ENCODE data around the gene NSG1. TPM values are rescaled to one million over a fixed set of nuclear protein-coding genes. Genes with fewer than 3 reads are reported as not detected.

NSG1 gene
- total and polyA plus RNA-seq, 2 of the 13 experiments (the other 11 are each of a cell fraction or from before 2014, with no cell fraction given), result not detected

GRCh38 chr4:4377191-4377590 lies 9.7 kb upstream of the NSG1 start:
- 59% methylated on average over 12 of the region's 12 CpGs for WGBS (ENCODE audit: low lambda C conversion rate)
- Histone ChIP-seq H3K4me1 (ENCODE audit: insufficient read depth, low read length) (no peaks in the 10 kb centered on the region), H3K9me3 (ENCODE audit: low read length) (no peaks in the 10 kb centered on the region), H3K4me2 (ENCODE audit: low read depth, low read length) (no peak overlapping the region), H3K9ac (ENCODE audit: insufficient read depth, low read depth, low read length) (no peak overlapping the region), H3K4me3 (replicated peaks in 1 of 3; ENCODE audit: insufficient read depth in 1 of 3, low read depth in 2 of 3, low read length in 3 of 3) (no peak overlapping the region), H4K20me1 (ENCODE audit: insufficient read depth, low read length) (no peaks in the 10 kb centered on the region), H3K36me3 (replicated peaks in 1 of 2; ENCODE audit: control insufficient read depth in 1 of 2, insufficient read depth in 2 of 2, low read length in 2 of 2) (no peaks in the 10 kb centered on the region), H3K27ac (ENCODE audit: extremely low read length, insufficient read depth, low read length) (no peak overlapping the region), H3K79me2 (ENCODE audit: insufficient read depth, low read length) (no peaks in the 10 kb centered on the region), H3K27me3 (ENCODE audit: control insufficient read depth in 1 of 2, insufficient read depth in 2 of 2, low read length in 2 of 2) (peaks cover 6 to 37% of the 10 kb centered on the region in 2 experiments; a peak in 4 of 5 replicates), H2AFZ (ENCODE audit: low read length) (no peak overlapping the region)
- ChIA-PET CTCF (ENCODE audit: low intra/inter-chr PET ratio, low total read pairs) (no interaction called here), POLR2A (no interaction called here)
- ATAC-seq, result no peak
- in situ Hi-C loops (cut with HindIII; ENCODE audit: extremely low pct_ligation_motif_present, low pct_unique_long_range_greater_than_20kb) (no loop called here), intact Hi-C loops (cut with micrococcal nuclease; ENCODE audit: unreplicated experiment) (no loop called here)
- no TSS peak for BruUV-seq (replicated peaks)
- no peak for FAIRE-seq
- DNase-seq (ENCODE audit: low spot score), result no peak
- TF ChIP-seq ZNF30 (CRISPR knock-in tag; IDR thresholded peaks at IDR 0.05) (no peak), IRF9 (CRISPR knock-in tag; IDR thresholded peaks at IDR 0.05; ENCODE audit: borderline replicate concordance) (no peak), JUN (CRISPR knock-in tag; IDR thresholded peaks at IDR 0.05) (no peak), NFYC (CRISPR knock-in tag; IDR thresholded peaks at IDR 0.05) (no peak)

GRCh38 chr4:4377732-4378460 lies 9.0 kb upstream of the NSG1 start:
- no peak overlapping the region for H2AFZ ChIP-seq (ENCODE audit: low read length)
- intact Hi-C loops (cut with micrococcal nuclease; ENCODE audit: unreplicated experiment), result no loop called here
- 40% methylated on average over 23 of the region's 23 CpGs for WGBS (ENCODE audit: low lambda C conversion rate)
- no peak overlapping the region for H3K27ac ChIP-seq (ENCODE audit: extremely low read length, insufficient read depth, low read length)
- H3K9ac ChIP-seq (ENCODE audit: insufficient read depth, low read depth, low read length), result no peak overlapping the region
- BruUV-seq (replicated peaks), result no TSS peak
- no peaks in the 10 kb centered on the region for H3K4me1 ChIP-seq (ENCODE audit: insufficient read depth, low read length)
- POLR2A ChIA-PET, result no interaction called here
- H3K79me2 ChIP-seq (ENCODE audit: insufficient read depth, low read length), result no peaks in the 10 kb centered on the region
- no peak overlapping the region for H3K4me2 ChIP-seq (ENCODE audit: low read depth, low read length)
- TF ChIP-seq NFE2L2 (IDR thresholded peaks at IDR 0.05; ENCODE audit: low read length) (0 out of 2 replicates have a peak, but pooled peaks have one; percentile 20), ZNF530 (CRISPR knock-in tag; IDR thresholded peaks at IDR 0.05; ENCODE audit: low read depth) (no peak)
- no peaks in the 10 kb centered on the region for H3K36me3 ChIP-seq (replicated peaks in 1 of 2; ENCODE audit: control insufficient read depth in 1 of 2, insufficient read depth in 2 of 2, low read length in 2 of 2)
- no peak for FAIRE-seq
- no peaks in the 10 kb centered on the region for H3K9me3 ChIP-seq (ENCODE audit: low read length)
- no peak overlapping the region for H3K4me3 ChIP-seq (replicated peaks in 1 of 3; ENCODE audit: insufficient read depth in 1 of 3, low read depth in 2 of 3, low read length in 3 of 3)
- in situ Hi-C loops (cut with HindIII; ENCODE audit: extremely low pct_ligation_motif_present, low pct_unique_long_range_greater_than_20kb), result no loop called here
- peaks cover 8 to 44% of the 10 kb centered on the region in 2 experiments; a peak in 4 of 5 replicates for H3K27me3 ChIP-seq (ENCODE audit: control insufficient read depth in 1 of 2, insufficient read depth in 2 of 2, low read length in 2 of 2)
- no peaks in the 10 kb centered on the region for H4K20me1 ChIP-seq (ENCODE audit: insufficient read depth, low read length)
- no peak for DNase-seq (ENCODE audit: low spot score)
- CTCF ChIA-PET (ENCODE audit: low intra/inter-chr PET ratio, low total read pairs), result no interaction called here
- no peak for ATAC-seq

All from HepG2 (cell line).